ENCODE data around the gene NDUFS6. TPM values are rescaled to one million over a fixed set of nuclear protein-coding genes. Genes with fewer than 3 reads are reported as not detected.

The NDUFS6 gene
- total and polyA plus RNA-seq, 2 of the 8 experiments (the other 6 are each of a cell fraction or from before 2014, with no cell fraction given), result 72.7 to 191 TPM

DNA sequence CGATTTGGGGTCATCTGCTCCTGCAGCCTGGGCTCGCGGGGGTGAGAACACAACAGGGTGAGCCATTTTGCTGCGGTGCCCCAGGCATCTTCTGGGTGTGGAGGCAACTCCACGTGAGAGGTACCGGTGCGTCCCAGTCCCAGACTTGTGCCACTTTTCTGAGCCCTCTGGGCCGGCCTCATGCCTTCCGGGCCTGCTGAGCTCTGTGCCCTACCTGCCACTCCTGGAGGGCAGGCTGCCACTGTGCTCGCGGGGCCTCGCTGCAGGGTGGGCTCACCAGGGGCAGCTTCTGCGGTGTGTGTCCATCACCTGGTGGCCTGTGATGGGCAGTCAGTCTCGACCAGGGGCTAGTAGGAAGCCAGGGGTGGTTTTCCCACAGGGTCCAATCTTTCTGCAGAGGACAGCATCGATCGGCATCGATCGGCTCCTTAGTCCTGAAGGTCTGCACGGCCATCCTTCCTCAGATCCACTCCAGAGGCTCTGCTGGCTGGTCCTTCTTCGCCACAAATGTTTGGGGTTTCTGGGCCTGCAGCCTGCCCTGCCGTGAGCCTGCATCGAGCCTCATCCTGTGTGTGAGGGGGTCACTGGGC is 58.9 kb downstream of the NDUFS6 start:
- no peak overlapping the region for H2BK15ac ChIP-seq (ENCODE audit: low read length)
- FAIRE-seq, result no peak
- no peak for TF ChIP-seq EGR1 (IDR thresholded peaks at IDR 0.05; ENCODE audit: borderline replicate concordance, low read depth, low read length)
- TF ChIP-seq RNF2 (IDR thresholded peaks at IDR 0.05; ENCODE audit: borderline replicate concordance, low read depth, low read length, missing control alignments, poor library complexity, severe bottlenecking), result no peak
- TF ChIP-seq, protein P1, sequence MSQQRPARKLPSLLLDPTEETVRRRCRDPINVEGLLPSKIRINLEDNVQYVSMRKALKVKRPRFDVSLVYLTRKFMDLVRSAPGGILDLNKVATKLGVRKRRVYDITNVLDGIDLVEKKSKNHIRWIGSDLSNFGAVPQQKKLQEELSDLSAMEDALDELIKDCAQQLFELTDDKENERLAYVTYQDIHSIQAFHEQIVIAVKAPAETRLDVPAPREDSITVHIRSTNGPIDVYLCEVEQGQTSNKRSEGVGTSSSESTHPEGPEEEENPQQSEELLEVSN (IDR thresholded peaks at IDR 0.05), result no peak

More for the DNA sequence above, 58.9 kb downstream of the NDUFS6 start:
- Histone ChIP-seq H2BK5ac (ENCODE audit: low read depth, low read length) (no peak overlapping the region), H3K4me1 (replicated peaks in 1 of 4; ENCODE audit: control insufficient read depth in 3 of 4, insufficient read depth in 4 of 4, low read length in 3 of 4) (no peaks in the 10 kb centered on the region), H3K4ac (replicated peaks; ENCODE audit: insufficient read length, low read depth, low read length) (no peak overlapping the region), H4K5ac (ENCODE audit: insufficient read length, low read depth, low read length) (no peak overlapping the region), H3K14ac (ENCODE audit: insufficient read length) (no peak overlapping the region), H2AFZ (ENCODE audit: low read length) (no peak overlapping the region), H3K23ac (ENCODE audit: insufficient read length) (no peak overlapping the region), H3K9me3 (ENCODE audit: insufficient read depth in 2 of 2, low read depth in 1 of 2, low read length in 1 of 2) (no peaks in the 10 kb centered on the region), H4K8ac (ENCODE audit: extremely low read depth, insufficient read depth, low read length) (no peak overlapping the region), H3K4me3 (ENCODE audit: extremely low read depth in 1 of 4, insufficient read depth in 2 of 4, low read depth in 3 of 4, low read length in 4 of 4) (no peak overlapping the region), H2BK12ac (ENCODE audit: low read depth, low read length) (no peak overlapping the region), H3K36me3 (ENCODE audit: control insufficient read depth in 2 of 4, insufficient read depth in 4 of 4, low read length in 3 of 4) (no peaks in the 10 kb centered on the region), H2BK20ac (ENCODE audit: low read length) (no peak overlapping the region), H2AK5ac (ENCODE audit: low read depth, low read length) (no peak overlapping the region), H3K56ac (replicated peaks; ENCODE audit: insufficient read length, low read depth, low read length) (no peak overlapping the region), H3K23me2 (ENCODE audit: low read depth, low read length) (no peaks in the 10 kb centered on the region), H3K27me3 (replicated peaks in 1 of 4; ENCODE audit: control insufficient read depth in 3 of 4, extremely low read depth in 1 of 4, insufficient read depth in 3 of 4, low read length in 3 of 4) (peaks cover 1 to 23% (median 9%) of the 10 kb centered on the region in 4 experiments; a peak in 6 of 7 replicates), H4K91ac (replicated peaks; ENCODE audit: insufficient read length, low read length) (no peak overlapping the region), H3K79me1 (ENCODE audit: low read depth, low read length) (no peaks in the 10 kb centered on the region), H2BK120ac (replicated peaks; ENCODE audit: low read depth, low read length) (no peak overlapping the region), H3K4me2 (ENCODE audit: insufficient read depth in 1 of 2, low read depth in 2 of 2, low read length in 2 of 2) (no peak overlapping the region), H3K9ac (replicated peaks in 1 of 4; ENCODE audit: extremely low read depth in 1 of 4, low read depth in 3 of 4, low read length in 3 of 4) (no peak overlapping the region), H3K27ac (ENCODE audit: low read depth, low read length) (no peak overlapping the region), H4K20me1 (replicated peaks in 1 of 2; ENCODE audit: control insufficient read depth in 1 of 2, insufficient read depth in 2 of 2, low read length in 2 of 2) (no peaks in the 10 kb centered on the region), H3K79me2 (ENCODE audit: control insufficient read depth in 1 of 2, insufficient read depth in 2 of 2, low read length in 2 of 2) (no peaks in the 10 kb centered on the region), H3K18ac (ENCODE audit: extremely low read depth, low read length) (no peak overlapping the region)
- no peak for DNase-seq (ENCODE audit: low read depth in 1 of 2, low spot score in 2 of 2)
- WGBS, 2 experiments (ENCODE audit: extremely low coverage in 1 of 2, insufficient coverage in 1 of 2, insufficient read length in 1 of 2, insufficient replicate concordance in 2 of 2, low coverage in 1 of 2, low lambda C conversion rate in 2 of 2, missing lambda C conversion rate in 1 of 2), result 83% methylated on average over 20 of the region's 22 CpGs; no CpG with 5 or more reads in 1 of the 2 experiments
- CTCF ChIA-PET (ENCODE audit: partially characterized antibody), result interaction anchor here (0.7 kb wide), 1 partner anchor 13 kb away, joined by 3 read pairs; no protein-coding TSS in a partner anchor
- POLR2A ChIA-PET (ENCODE audit: partially characterized antibody), result no interaction called here
